Retinal pigment epithelial cell (primary cell): ENCODE measurements around the gene ZXDC.

Experiments
- DNase-seq: peaks from one replicate; pipeline ENCODE4 v3.0.0-alpha.2; 2010; ENCODE audit warnings: low read depth
- H3K4me3 ChIP-seq: 2 replicates; pipeline ENCODE4 v1.5.1; 2011; ENCODE audit warnings: mild to moderate bottlenecking, low read length, control low read depth, moderate library complexity
- CTCF ChIP-seq: conservative IDR thresholded peaks from 2 replicates; pipeline ENCODE4 v1.5.1; 2011; ENCODE audit warnings: low read depth, low read length, control low read depth, inconsistent platforms

The ZXDC gene

GRCh38 chr3:126475413-126476114, at the start of gene ZXDC:
Gene ZXDC, minus strand, starts transcription at chr3:126475891. Its CDS starts 26 bp downstream, at chr3:126475865.
- peak; percentile 72 for DNase-seq
- TF ChIP-seq CTCF, result peak; percentile 55
- H3K4me3 ChIP-seq, result peak within 1 kb of the TSS; percentile 79

GRCh38 chr3:126525091-126525852, 49.6 kb upstream of the ZXDC start:
- no peak overlapping the region for H3K4me3 ChIP-seq
- DNase-seq, result no peak

GRCh38 chr3:126524429-126524988, 48.8 kb upstream of the ZXDC start:
- no peak for DNase-seq
- TF ChIP-seq CTCF, result no peak
- H3K4me3 ChIP-seq, result peak overlapping the region; percentile 39

More at GRCh38 chr3:126525091-126525852, 49.6 kb upstream of the ZXDC start:
- no peak for TF ChIP-seq CTCF

GRCh38 chr3:126523745-126524428, 48.2 kb upstream of the ZXDC start, which contains the start of gene CHST13:
Gene CHST13, plus strand, starts transcription at chr3:126524155. Its CDS starts 178 bp downstream, at chr3:126524333.
- peak within 1 kb of the TSS; percentile 39 for H3K4me3 ChIP-seq
- no peak for TF ChIP-seq CTCF

GRCh38 chr3:126522363-126522788, 46.7 kb upstream of the ZXDC start:
- TF ChIP-seq CTCF, result peak; percentile 85
- H3K4me3 ChIP-seq, result no peak overlapping the region
- no peak for DNase-seq

More at GRCh38 chr3:126523745-126524428, 48.2 kb upstream of the ZXDC start, which contains the start of gene CHST13:
- DNase-seq, result no peak

- no peak for TF ChIP-seq CTCF
- no peak overlapping the region for H3K4me3 ChIP-seq
- DNase-seq, result no peak
Observed at GRCh38 chr3:126521122-126521891, 45.6 kb upstream of the ZXDC start.
